GM18519 (cell line): ENCODE results near the gene ST6GALNAC2.

ENCODE experiments used
- ATAC-seq: cut with Tn5 transposase; IDR thresholded peaks from one replicate; pipeline ENCODE4 v1.9.1; 2021; ENCODE audit warnings: mild to moderate bottlenecking, moderate library complexity; ENCODE audit not compliant: unreplicated experiment, low FRiP score

The ST6GALNAC2 gene

GRCh38 chr17:76601065-76601464 is 15.4 kb upstream of the ST6GALNAC2 start:
- ATAC-seq: no peak

- ATAC-seq: no peak
Measured at GRCh38 chr17:76599694-76600460, 14.2 kb upstream of the ST6GALNAC2 start.

- ATAC-seq: no peak
Measured at GRCh38 chr17:76598004-76598439, 12.4 kb upstream of the ST6GALNAC2 start.

GRCh38 chr17:76597156-76598003 is 11.7 kb upstream of the ST6GALNAC2 start:
- ATAC-seq: no peak

- no peak for ATAC-seq
Measured at GRCh38 chr17:76594690-76595089, 9.0 kb upstream of the ST6GALNAC2 start.

GRCh38 chr17:76593959-76594358 is 8.3 kb upstream of the ST6GALNAC2 start:
- no peak for ATAC-seq

GRCh38 chr17:76593384-76593826 is 7.7 kb upstream of the ST6GALNAC2 start:
- ATAC-seq: no peak

- no peak for ATAC-seq
Measured at GRCh38 chr17:76588182-76588581, 2.5 kb upstream of the ST6GALNAC2 start.

GRCh38 chr17:76586741-76587487 is 1.3 kb upstream of the ST6GALNAC2 start:
- no peak for ATAC-seq

GRCh38 chr17:76585033-76585648 is 519 bp downstream of the ST6GALNAC2 start:
- no peak for ATAC-seq

GRCh38 chr17:76584427-76585032 is 1.1 kb downstream of the ST6GALNAC2 start:
- ATAC-seq: no peak

GRCh38 chr17:76582660-76583059 is 3.0 kb downstream of the ST6GALNAC2 start:
- ATAC-seq: no peak

GRCh38 chr17:76581515-76581914 is 4.1 kb downstream of the ST6GALNAC2 start:
- ATAC-seq: no peak

- no peak for ATAC-seq
Measured at GRCh38 chr17:76579281-76579680, 6.4 kb downstream of the ST6GALNAC2 start.

GRCh38 chr17:76578376-76578775 is 7.3 kb downstream of the ST6GALNAC2 start:
- no peak for ATAC-seq

GRCh38 chr17:76577876-76578275 is 7.8 kb downstream of the ST6GALNAC2 start:
- no peak for ATAC-seq

- no peak for ATAC-seq
Measured at GRCh38 chr17:76576189-76576588, 9.5 kb downstream of the ST6GALNAC2 start.

GRCh38 chr17:76575570-76575969 is 10.1 kb downstream of the ST6GALNAC2 start:
- ATAC-seq: no peak

- no peak for ATAC-seq
Measured at GRCh38 chr17:76574166-76574565, 11.5 kb downstream of the ST6GALNAC2 start.

- no peak for ATAC-seq
Measured at GRCh38 chr17:76573096-76573495, 12.6 kb downstream of the ST6GALNAC2 start.
